HepG2 (cell line): ENCODE measurements around the gene P2RY6.
A peak's percentile ranks its signal among the peaks of the same experiment; 100 is the strongest.

Experiments
- EZH2 ChIP-seq: conservative IDR thresholded peaks from 2 replicates; pipeline ENCODE4 v1.6.1; 2012; ENCODE audit warnings: mild to moderate bottlenecking, low read depth, low read length, moderate library complexity
- NR1H2 ChIP-seq: sonication (generic); formaldehyde crosslinking; IDR thresholded peaks from 2 replicates; pipeline ENCODE4 v1.8.1; 2022; ENCODE audit warnings: low read depth, missing genetic modification reagents, borderline replicate concordance
- POLR2AphosphoS5 ChIP-seq: IDR thresholded peaks from 2 replicates; pipeline ENCODE4 v1.6.1; 2012; ENCODE audit warnings: low read depth, low read length
- ZFP90 ChIP-seq: sonication (generic); formaldehyde crosslinking; IDR thresholded peaks from 2 replicates; pipeline ENCODE4 v1.8.0; 2022; ENCODE audit warnings: missing genetic modification reagents, mild to moderate bottlenecking, inconsistent platforms, borderline replicate concordance
- ZNF792 ChIP-seq: IDR thresholded peaks from 2 replicates; pipeline ENCODE4 v1.6.1; 2016
- TF ChIP-seq, protein P1 (sequence below): sonication (generic); formaldehyde crosslinking; IDR thresholded peaks from 2 replicates; pipeline ENCODE4 v1.5.0; 2020; ENCODE audit warnings: mild to moderate bottlenecking, missing genetic modification reagents, moderate library complexity

DNA sequence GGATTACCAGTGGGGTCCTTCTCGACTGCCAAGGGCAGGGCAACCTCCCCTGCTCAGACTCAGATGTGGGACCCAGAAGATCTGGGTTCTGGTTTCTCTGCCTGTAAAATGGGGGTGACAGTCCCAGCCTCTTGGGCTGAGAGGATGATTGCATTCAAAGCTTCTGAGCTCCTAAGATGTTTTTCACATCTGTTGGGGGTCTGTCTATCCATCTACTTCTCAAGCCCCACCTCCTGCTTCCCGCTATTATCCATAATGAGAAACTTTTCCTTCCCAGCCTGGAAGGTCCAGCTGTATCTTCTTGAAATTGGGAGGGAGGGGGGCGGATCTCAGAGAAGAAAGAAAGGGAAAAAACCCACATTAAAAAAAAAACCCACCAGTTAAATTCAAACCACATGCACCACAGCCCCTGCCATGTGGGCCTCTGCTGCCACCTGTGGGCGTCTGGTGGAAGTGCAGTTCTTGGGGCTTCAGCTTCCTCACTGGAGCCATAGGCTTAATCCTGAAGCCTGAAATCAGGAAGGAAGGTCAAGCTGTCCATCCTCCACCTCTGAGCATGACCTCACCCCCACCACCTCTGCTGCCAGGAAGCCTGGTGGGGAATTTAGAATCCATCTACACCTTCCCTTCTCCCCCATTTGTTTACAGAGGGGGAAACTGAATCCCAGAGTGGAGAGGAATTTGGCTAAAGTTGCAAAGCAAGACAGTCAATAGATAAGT, 63.2 kb downstream of the P2RY6 start:
- no peak for TF ChIP-seq ZNF792 (CRISPR knock-in tag)
- no peak for TF ChIP-seq POLR2AphosphoS5
- TF ChIP-seq EZH2: no peak
- TF ChIP-seq, protein P1, sequence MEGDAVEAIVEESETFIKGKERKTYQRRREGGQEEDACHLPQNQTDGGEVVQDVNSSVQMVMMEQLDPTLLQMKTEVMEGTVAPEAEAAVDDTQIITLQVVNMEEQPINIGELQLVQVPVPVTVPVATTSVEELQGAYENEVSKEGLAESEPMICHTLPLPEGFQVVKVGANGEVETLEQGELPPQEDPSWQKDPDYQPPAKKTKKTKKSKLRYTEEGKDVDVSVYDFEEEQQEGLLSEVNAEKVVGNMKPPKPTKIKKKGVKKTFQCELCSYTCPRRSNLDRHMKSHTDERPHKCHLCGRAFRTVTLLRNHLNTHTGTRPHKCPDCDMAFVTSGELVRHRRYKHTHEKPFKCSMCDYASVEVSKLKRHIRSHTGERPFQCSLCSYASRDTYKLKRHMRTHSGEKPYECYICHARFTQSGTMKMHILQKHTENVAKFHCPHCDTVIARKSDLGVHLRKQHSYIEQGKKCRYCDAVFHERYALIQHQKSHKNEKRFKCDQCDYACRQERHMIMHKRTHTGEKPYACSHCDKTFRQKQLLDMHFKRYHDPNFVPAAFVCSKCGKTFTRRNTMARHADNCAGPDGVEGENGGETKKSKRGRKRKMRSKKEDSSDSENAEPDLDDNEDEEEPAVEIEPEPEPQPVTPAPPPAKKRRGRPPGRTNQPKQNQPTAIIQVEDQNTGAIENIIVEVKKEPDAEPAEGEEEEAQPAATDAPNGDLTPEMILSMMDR (CRISPR knock-in tag): peak; percentile 88
- TF ChIP-seq ZFP90 (CRISPR knock-in tag): no peak
- TF ChIP-seq NR1H2 (CRISPR knock-in tag): no peak
